ENCODE measurements around the gene SUMF1. TPM values are rescaled to one million over a fixed set of nuclear protein-coding genes. Genes with fewer than 3 reads are reported as not detected.

SUMF1 gene
- polyA plus RNA-seq, 1 donor (not counting 4 experiments of a cell fraction or from before 2014, with no cell fraction given): 36.1 TPM

GRCh38 chr3:4472766-4473165, 5.7 kb upstream of the SUMF1 start:
- peak in 1 of 3 experiments; percentile 6 for TF ChIP-seq CTCF (optimal IDR thresholded peaks at IDR 0.05 in 1 of 3, IDR thresholded peaks at IDR 0.05 in 1 of 3, conservative IDR thresholded peaks at IDR 0.05 in 1 of 3; ENCODE audit: extremely low read depth in 1 of 3, insufficient read depth in 2 of 3, low read length in 3 of 3)
- TF ChIP-seq EZH2 (IDR thresholded peaks at IDR 0.05; ENCODE audit: low read length): no peak
- no peaks in the 10 kb centered on the region for H4K20me1 ChIP-seq (ENCODE audit: control insufficient read depth, extremely low read depth, insufficient read depth, low read length)
- no peaks in the 10 kb centered on the region for H3K79me2 ChIP-seq (ENCODE audit: control insufficient read depth, insufficient read depth, low read length)
- H3K4me2 ChIP-seq (ENCODE audit: control insufficient read depth, extremely low read depth, insufficient read depth, low read depth, low read length): no peak overlapping the region
- dilution Hi-C loops (cut with MboI; ENCODE audit: extremely low pct_ligation_motif_present, low sequenced_read_pairs): no loop called here
- no peak for DNase-seq (ENCODE audit: low read depth, low spot score)
- FAIRE-seq: no peak
- H3K27ac ChIP-seq (ENCODE audit: control insufficient read depth, insufficient read depth, low read length): no peak overlapping the region
- H3K36me3 ChIP-seq (ENCODE audit: control insufficient read depth in 2 of 2, extremely low read depth in 1 of 2, insufficient read depth in 2 of 2, low read length in 2 of 2): no peaks in the 10 kb centered on the region
- no peaks in the 10 kb centered on the region for H3K9me3 ChIP-seq (ENCODE audit: control insufficient read depth, low read depth, low read length)
- H3K9ac ChIP-seq (ENCODE audit: control insufficient read depth, extremely low read depth, insufficient read depth, low read length): no peak overlapping the region
- H3K4me1 ChIP-seq (ENCODE audit: control insufficient read depth, extremely low read depth, insufficient read depth, low read length): no peaks in the 10 kb centered on the region
- no peaks in the 10 kb centered on the region for H3K9me1 ChIP-seq (ENCODE audit: control insufficient read depth, extremely low read depth, insufficient read depth, low read length)
- no peak overlapping the region for H2AFZ ChIP-seq (ENCODE audit: control insufficient read depth, low read length)
- H3K27me3 ChIP-seq (ENCODE audit: control insufficient read depth, extremely low read depth, insufficient read depth, low read length): peaks cover 10% of the 10 kb centered on the region
- H3K4me3 ChIP-seq (ENCODE audit: control insufficient read depth in 2 of 3, extremely low read depth in 1 of 3, insufficient read depth in 2 of 3, low read depth in 1 of 3, low read length in 3 of 3): no peak overlapping the region

- Histone ChIP-seq H3K79me2 (ENCODE audit: control insufficient read depth, insufficient read depth, low read length) (no peaks in the 10 kb centered on the region), H3K27ac (ENCODE audit: control insufficient read depth, insufficient read depth, low read length) (no peak overlapping the region), H3K9me1 (ENCODE audit: control insufficient read depth, extremely low read depth, insufficient read depth, low read length) (no peaks in the 10 kb centered on the region), H3K9me3 (ENCODE audit: control insufficient read depth, low read depth, low read length) (no peaks in the 10 kb centered on the region), H2AFZ (ENCODE audit: control insufficient read depth, low read length) (no peak overlapping the region), H3K27me3 (ENCODE audit: control insufficient read depth, extremely low read depth, insufficient read depth, low read length) (peaks cover 10% of the 10 kb centered on the region), H3K36me3 (ENCODE audit: control insufficient read depth in 2 of 2, extremely low read depth in 1 of 2, insufficient read depth in 2 of 2, low read length in 2 of 2) (no peaks in the 10 kb centered on the region), H3K4me1 (ENCODE audit: control insufficient read depth, extremely low read depth, insufficient read depth, low read length) (no peaks in the 10 kb centered on the region), H4K20me1 (ENCODE audit: control insufficient read depth, extremely low read depth, insufficient read depth, low read length) (no peaks in the 10 kb centered on the region), H3K9ac (ENCODE audit: control insufficient read depth, extremely low read depth, insufficient read depth, low read length) (no peak overlapping the region), H3K4me2 (ENCODE audit: control insufficient read depth, extremely low read depth, insufficient read depth, low read depth, low read length) (no peak overlapping the region), H3K4me3 (ENCODE audit: control insufficient read depth in 2 of 3, extremely low read depth in 1 of 3, insufficient read depth in 2 of 3, low read depth in 1 of 3, low read length in 3 of 3) (no peak overlapping the region)
- dilution Hi-C loops (cut with MboI; ENCODE audit: extremely low pct_ligation_motif_present, low sequenced_read_pairs): no loop called here
- no peak for TF ChIP-seq CTCF (optimal IDR thresholded peaks at IDR 0.05 in 1 of 3, IDR thresholded peaks at IDR 0.05 in 1 of 3, conservative IDR thresholded peaks at IDR 0.05 in 1 of 3; ENCODE audit: extremely low read depth in 1 of 3, insufficient read depth in 2 of 3, low read length in 3 of 3)
- no peak for TF ChIP-seq EZH2 (IDR thresholded peaks at IDR 0.05; ENCODE audit: low read length)
- FAIRE-seq: no peak
- DNase-seq (ENCODE audit: low read depth, low spot score): no peak
Measured at GRCh38 chr3:4472312-4472711, 5.2 kb upstream of the SUMF1 start.

Data from keratinocyte (primary cell).